ENCODE measurements around the gene NPRL2.

NPRL2 gene

GRCh38 chr3:50347187-50347813 lies 3.3 kb downstream of the NPRL2 start:
- DNase-seq: peak; percentile 66 to 79

- DNase-seq: peak; percentile 85 to 87
Observed at GRCh38 chr3:50345586-50346234, 4.9 kb downstream of the NPRL2 start, which contains the start of gene ZMYND10. ZMYND10 (minus strand) TSS chr3:50345732; CDS start chr3:50345579, 153 bp downstream.

GRCh38 chr3:50345008-50345407 lies 5.6 kb downstream of the NPRL2 start:
- DNase-seq: no peak

GRCh38 chr3:50342813-50343633 lies 7.6 kb downstream of the NPRL2 start:
- no peak for DNase-seq

- DNase-seq: no peak
Observed at GRCh38 chr3:50341996-50342650, 8.5 kb downstream of the NPRL2 start.

- no peak for DNase-seq
Observed at GRCh38 chr3:50341537-50341936, 9.0 kb downstream of the NPRL2 start.

GRCh38 chr3:50340448-50341329 lies 9.9 kb downstream of the NPRL2 start, which contains the start of gene RASSF1:
RASSF1 (minus strand) TSS chr3:50340836; CDS start chr3:50340805, 31 bp downstream.
- DNase-seq: peak; percentile 85 to 87

- DNase-seq: no peak
Observed at GRCh38 chr3:50340147-50340447, 10.5 kb downstream of the NPRL2 start.

- DNase-seq: no peak
Observed at GRCh38 chr3:50339485-50340146, 11.0 kb downstream of the NPRL2 start.

- DNase-seq: peak; percentile 56 to 64
Observed at GRCh38 chr3:50338965-50339364, 11.6 kb downstream of the NPRL2 start.

- DNase-seq: peak; percentile 100
Observed at GRCh38 chr3:50337175-50337861, 13.3 kb downstream of the NPRL2 start.

GRCh38 chr3:50336452-50337174 lies 14.0 kb downstream of the NPRL2 start:
- DNase-seq: no peak

GRCh38 chr3:50334339-50335075 lies 16.1 kb downstream of the NPRL2 start:
- no peak for DNase-seq

- no peak for DNase-seq
Observed at GRCh38 chr3:50333744-50334328, 16.7 kb downstream of the NPRL2 start.

- no peak for DNase-seq
Observed at GRCh38 chr3:50331364-50331907, 19.1 kb downstream of the NPRL2 start.

- no peak for DNase-seq
Observed at GRCh38 chr3:50330330-50330729, 20.2 kb downstream of the NPRL2 start.

GRCh38 chr3:50327943-50328691 lies 22.5 kb downstream of the NPRL2 start, which contains the start of gene TUSC2:
TUSC2 (minus strand) TSS chr3:50328223; CDS start chr3:50328099, 124 bp downstream.
- peak; percentile 97 to 98 for DNase-seq

- no peak for DNase-seq
Observed at GRCh38 chr3:50327129-50327528, 23.4 kb downstream of the NPRL2 start.

All from inflammatory macrophage (primary cell).